HG03575 (cell line): ENCODE measurements around the gene NAP1L4.

Source experiments
- ATAC-seq: cut with Tn5 transposase; IDR thresholded peaks from one replicate; pipeline ENCODE4 v1.9.1; 2021; ENCODE audit not compliant: unreplicated experiment, insufficient number of reproducible peaks, low FRiP score; ENCODE audit errors: extremely low read depth

Gene NAP1L4

DNA sequence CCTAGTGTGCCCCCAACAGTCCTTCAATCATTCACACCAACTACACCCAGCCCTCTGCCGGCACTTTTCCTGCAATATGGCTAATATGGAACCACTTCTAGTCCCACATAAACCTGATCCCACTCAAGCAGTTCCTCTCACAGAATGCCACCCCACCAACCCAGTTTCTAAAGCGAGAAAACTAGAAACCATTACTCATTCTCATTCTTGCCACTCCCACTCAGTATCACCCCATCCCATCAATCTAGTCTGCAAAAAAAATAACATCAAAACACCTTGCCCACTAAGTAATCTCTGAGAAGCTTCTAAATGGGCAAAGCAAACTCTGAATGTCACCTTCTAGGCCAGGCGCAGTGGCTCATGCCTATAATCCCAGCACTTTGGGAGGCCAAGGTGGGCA, 17.9 kb downstream of the NAP1L4 start:
- no peak for ATAC-seq

DNA sequence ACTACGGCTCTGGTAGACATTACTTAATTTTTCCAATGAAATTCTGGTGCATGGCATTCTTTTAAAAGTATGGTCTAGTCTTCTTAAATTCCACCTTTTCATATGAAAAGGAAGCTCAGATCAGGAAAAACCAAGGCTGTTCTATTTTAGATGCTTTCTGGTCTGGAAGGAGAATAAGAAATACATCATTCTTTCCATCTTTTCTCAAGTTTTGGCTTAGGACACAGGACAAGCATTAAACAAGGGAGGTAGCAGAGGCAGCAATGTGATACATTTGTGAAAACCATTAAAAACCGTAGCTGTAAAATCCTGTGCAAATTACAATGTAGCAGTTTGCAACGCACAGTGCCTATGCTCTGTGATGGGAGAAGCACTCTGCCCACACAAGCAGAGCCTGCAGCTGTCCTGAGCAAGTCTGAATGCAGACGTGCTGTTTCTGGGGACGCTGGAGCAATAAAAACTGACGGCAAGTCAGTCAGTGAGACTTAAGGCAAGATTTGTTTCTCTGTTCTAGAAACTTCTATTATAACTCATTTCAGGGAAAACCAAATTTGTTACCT, 23.7 kb downstream of the NAP1L4 start:
- no peak for ATAC-seq

GRCh38 chr11:2964782-2965181, 27.3 kb downstream of the NAP1L4 start:
- ATAC-seq, result no peak

DNA sequence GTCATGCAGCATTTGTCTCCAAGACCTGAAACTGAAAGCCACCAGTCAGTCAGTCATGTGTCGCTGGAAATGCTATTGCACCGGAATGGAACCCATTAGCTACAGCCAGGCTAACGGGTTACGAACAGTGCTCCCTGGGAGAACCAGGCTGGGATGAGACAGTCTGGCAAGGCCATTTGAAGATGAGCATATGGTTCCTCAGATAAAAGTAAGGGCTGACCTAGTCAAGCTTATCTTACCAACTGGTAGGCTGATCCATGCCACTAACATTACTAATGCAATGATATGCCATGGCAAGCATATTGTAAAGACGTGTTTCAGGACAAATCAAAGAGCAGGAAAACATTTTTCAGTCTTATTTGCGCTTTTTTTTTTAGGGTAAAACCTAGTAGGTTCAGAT, 28.4 kb downstream of the NAP1L4 start:
- ATAC-seq, result no peak

DNA sequence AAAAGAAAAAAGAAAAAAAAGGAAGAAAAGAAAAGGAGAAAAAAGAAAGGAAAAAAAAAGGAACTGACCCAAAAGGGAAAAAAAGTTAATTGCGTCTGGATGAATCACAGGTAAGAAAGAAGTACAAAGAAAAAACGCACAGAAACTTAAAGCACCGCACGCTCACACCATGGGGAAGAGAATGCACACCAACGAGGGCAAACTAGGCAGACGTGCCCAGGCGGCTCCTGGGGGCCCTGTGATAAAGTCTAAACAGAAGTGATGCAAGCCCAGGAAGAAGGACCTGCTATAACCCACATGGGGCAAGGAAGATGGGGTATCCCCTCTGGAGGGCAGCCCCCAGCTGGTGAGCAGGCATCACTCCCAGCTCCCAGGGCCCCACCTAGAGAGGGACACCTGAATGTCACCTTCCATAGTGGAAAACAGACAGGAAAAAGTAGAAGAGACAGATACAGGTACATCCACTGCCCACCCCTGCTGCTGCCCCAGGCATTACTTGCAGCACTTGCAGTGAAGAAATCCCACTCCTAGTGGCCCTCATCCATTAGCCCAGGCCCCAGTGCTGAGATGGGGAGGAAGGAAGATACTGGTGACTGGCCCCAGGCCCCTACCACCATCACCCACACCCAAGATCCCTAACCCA, 28.9 kb downstream of the NAP1L4 start:
- no peak for ATAC-seq

- ATAC-seq, result no peak
Measured at GRCh38 chr11:2961080-2961479, 31.0 kb downstream of the NAP1L4 start.

GRCh38 chr11:2960139-2960538, 32.0 kb downstream of the NAP1L4 start:
- no peak for ATAC-seq

DNA sequence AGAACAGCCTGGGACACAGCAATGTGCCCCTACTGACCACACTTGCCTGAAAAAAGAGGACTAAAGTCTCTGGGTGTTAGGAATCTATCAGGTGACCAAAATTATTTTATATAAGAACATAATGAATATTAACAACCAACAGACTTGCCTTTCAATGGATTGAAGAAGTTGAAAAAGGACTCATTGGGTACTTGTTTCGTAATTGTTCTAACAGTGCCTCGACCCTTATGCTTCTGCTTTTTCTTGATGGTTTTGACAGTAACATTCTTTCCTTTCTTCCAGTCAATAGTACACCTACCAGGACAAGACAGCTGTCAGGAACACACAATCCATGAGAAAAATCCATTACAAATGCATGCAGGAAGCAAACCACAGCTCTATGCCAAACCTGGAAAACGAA, 33.9 kb downstream of the NAP1L4 start:
- ATAC-seq, result no peak

DNA sequence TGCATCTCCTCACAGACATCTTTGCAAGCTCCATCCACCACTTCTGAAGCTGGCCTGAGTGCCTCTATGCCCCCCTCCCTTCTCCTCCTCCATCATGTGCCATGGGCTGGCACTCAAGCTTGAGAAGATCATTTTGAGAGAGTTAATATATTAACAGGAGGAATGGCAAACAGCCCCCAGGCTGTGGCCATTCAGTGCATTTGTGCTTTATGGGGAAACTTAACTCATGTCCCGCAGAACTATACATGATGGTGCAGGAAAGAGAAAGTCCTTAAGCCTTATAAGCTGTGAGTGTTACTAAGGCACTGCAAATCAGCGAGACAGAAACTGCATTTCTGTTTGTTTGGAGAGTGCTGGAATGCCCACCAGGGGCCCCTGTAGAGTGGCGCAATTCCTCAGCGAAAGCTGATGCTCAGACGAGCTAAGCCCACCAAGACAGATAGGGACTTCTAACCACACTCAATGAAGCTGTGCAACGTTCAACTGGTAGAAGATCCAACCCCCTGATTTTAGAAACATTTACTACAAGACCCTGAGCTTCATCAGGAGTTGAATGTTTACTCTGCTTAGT, 36.1 kb downstream of the NAP1L4 start:
- ATAC-seq, result no peak

DNA sequence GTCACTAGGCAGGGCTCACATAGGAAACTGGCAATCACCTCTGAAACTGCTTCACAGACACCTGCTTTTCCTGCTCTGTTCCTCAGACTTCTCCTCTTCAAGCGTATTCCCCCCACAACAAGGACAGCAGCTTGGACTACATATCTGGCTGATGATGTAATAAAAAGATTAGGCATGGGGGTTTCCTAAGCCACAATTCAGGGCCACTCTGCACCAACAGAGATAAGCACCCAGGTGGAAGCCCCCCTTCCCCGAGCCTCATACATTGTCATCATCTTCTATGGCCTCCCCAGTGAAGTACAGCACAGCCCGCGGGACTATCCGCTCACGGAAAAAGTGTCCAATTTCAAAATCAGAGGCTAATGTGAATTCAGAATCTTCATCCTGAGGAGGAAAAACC, 37.9 kb downstream of the NAP1L4 start:
- no peak for ATAC-seq

DNA sequence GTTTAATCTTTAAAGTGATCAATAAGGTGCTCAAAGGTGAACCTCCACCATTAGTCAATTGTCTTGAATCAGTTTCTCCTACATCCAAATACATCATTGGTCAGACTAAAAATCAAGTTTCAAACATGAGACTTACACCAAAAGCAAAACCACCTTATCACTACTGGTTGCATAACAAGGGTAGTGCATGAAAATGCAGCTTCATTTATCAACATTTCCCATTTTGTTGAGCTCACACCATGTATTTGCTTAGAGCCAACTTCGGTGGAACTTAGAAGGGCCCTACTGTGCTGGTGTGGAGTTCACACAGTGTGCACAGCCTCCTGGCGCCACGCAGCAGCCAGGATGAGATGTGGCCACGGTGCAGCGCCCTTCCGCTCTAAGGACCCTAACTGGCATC, 39.8 kb downstream of the NAP1L4 start:
- ATAC-seq, result no peak

DNA sequence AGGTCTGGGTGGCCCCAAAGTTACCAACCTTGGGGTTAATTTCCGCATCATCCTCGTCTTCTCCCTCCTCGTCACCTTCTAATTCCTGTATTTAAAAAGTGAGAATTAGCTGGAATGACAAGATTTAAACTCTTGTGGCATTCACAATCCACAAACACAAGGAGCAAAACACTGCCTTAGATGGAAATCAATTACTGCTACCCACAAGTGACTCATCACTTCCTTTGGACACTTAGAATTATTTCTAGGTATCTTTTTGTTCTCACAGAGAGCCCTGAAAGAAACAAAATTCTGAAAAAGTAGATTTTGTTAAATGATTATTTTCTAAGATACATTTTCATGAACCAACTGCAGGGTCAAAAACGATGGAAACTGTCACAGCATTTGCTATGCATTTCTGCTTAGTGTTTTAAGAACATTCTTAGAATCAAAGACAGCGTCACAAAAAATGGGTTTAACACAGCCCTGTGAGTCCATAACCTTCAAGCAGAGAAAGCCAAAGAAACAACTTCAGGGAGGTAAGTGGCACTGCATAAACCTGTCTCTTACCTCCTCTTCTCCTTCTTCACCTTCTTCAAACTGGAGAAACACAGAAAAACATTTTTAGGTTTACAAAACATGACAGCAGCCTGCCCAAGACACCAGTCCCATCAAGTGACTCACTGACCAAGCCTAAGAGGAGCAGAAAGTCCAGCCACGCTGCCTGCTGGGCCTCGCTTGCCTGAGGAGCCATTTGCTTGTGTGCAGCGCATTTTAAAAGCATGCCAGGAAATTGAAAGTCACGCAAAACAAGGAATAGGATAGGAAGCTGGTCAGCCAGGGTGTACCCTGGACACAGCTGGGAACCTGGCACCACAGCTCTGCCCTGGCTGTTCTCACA, 40.7 kb downstream of the NAP1L4 start:
- no peak for ATAC-seq

DNA sequence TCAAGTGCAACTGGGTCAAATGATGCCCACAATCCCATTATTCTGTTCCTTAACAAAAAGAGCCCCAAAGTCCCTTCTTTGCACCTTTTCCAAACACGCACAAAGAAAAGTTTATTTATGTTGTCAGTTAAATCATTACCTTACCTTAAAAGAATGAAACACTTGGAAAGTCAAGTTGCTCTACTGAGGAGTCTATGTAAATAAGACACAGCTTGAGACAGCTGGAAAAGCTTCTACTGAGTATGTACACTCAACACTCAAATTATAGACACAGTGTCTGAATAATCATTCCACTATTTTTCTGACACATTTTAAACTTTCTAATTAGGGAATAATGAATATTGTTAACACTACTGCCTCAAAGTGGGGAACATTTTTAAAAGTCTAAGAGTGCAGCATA, 41.3 kb downstream of the NAP1L4 start:
- no peak for ATAC-seq

DNA sequence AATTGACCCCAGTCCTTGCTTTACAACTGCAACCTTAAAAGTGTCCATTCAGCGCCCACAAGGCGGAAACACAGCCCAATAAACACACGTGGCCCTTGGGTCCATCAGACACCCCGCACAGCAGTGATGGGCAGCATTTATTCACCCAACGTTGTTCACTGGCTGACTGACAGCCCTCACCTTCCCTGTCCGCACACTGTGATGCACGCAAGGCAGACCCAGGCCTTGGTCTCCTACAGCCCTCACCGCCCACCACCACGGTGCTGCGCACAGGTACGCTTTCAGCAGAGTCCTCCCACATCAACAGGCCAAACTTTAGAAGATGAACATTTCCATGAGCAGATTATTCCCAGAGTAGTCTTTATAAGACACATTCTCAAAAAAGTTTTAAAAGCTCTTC, 42.2 kb downstream of the NAP1L4 start:
- no peak for ATAC-seq

- ATAC-seq, result no peak
Measured at GRCh38 chr11:2947744-2948143, 44.4 kb downstream of the NAP1L4 start.

- no peak for ATAC-seq
Measured at GRCh38 chr11:2945757-2946287, 46.3 kb downstream of the NAP1L4 start.

DNA sequence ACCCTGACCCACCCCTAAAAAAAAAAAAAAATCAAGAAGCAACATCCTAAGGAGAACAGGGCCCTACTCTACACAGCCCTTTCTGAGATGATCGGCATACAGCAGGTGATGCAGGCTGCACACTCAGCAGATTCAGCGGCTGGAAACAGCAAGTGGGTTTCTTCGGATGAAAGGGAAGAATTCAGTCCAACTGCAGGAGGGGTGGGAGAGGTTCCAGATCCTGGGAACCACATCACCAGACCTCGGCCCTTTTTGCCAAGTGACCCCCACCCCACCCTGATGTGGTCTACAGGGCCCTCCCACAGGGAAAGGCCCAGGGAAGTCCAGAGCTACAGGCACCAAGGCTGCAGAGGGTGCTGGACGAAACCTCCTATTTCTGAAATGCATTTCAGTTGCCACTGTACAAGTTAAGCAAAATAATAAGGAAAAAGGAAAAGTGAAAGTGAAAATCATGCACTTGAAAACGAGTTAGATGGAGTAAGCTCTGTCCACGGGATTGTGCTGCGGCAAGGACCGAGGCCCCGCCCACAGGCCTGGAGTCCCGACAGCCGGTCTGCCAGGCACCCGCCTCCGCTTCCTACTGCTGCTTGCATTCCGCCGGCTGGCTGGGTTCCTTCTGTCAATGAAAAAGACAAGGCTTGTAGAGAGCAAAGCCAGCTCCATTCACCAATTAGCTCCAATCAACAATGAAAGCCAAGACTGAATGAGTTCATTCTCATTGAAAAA, 46.9 kb downstream of the NAP1L4 start:
- ATAC-seq, result no peak

GRCh38 chr11:2944530-2944929, 47.6 kb downstream of the NAP1L4 start:
- ATAC-seq, result no peak

DNA sequence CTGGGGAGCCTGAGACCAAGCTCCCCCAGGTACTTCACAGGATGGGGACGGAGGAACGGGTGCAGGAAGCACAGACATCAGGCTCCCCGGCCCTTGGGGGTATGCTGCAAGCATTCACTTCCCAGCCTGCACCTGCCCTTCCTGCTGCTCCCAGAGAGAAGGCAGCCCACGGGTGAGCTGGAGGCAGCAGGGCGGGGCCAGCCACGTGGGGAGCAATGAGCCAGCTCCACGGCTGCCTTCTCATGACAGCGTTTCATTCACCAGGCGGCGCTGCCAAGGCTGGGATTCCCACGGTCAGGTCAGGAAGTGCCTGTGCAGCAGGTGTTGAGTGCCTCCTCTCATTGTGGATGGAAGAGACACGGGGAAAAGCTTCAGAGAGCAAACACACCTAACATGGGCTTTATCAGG, 48.4 kb downstream of the NAP1L4 start:
- no peak for ATAC-seq
